GM18498 (cell line): ENCODE measurements around the gene TMEM30B.
"Not testable (repeated sequence)": the region's sequence is repeated elsewhere in the genome, so short reads cannot be mapped to it uniquely, and the experiment has no call there.

ENCODE experiments used
- ATAC-seq: cut with Tn5 transposase; IDR thresholded peaks from one replicate; pipeline ENCODE4 v1.9.1; 2021; ENCODE audit warnings: mild to moderate bottlenecking, moderate library complexity; ENCODE audit not compliant: unreplicated experiment

The TMEM30B gene, protein sequence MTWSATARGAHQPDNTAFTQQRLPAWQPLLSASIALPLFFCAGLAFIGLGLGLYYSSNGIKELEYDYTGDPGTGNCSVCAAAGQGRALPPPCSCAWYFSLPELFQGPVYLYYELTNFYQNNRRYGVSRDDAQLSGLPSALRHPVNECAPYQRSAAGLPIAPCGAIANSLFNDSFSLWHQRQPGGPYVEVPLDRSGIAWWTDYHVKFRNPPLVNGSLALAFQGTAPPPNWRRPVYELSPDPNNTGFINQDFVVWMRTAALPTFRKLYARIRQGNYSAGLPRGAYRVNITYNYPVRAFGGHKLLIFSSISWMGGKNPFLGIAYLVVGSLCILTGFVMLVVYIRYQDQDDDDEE

DNA sequence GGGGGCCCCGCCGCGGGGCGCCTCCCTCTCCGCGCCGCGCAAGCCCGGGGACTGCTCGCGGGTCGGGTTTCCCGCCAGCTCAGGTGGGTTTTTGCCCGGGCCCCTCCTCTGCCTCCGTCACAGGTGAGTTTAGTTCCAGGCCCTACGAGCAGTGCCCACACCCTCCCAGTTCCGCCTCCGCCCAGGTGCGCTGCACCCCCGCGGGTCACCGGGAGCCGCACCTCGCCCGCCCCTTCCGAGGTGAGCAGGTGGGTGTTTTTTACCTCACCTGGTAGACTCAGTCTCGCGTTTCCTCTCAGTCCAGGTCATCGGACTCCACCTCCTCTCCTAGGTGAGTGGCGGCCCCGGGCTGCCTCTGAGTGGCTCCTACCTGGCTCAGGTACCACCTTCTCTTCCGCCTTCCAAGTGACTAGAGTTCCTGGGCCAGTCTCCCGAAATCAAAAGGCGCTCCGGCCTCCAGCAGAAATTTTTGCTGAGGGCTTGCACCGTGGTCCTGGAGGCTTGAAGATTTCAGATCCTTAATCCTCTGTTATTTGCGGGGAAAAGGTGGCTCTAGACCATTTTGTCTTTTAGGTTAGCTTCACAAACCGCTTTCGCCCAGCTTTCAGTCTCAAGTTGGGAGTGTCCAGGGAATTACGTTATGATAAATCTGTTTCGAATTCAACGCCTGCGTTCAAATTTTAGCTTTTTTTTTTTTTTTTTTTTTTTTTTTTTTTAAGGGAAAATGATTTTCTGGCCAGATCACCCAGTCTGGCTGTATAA lies at the start of gene TMEM30B:
Gene TMEM30B, minus strand, starts transcription at position 153 of the 762 bp plus-strand sequence. CDS start 191 bp downstream, outside the sequence.
- no peak for ATAC-seq

DNA sequence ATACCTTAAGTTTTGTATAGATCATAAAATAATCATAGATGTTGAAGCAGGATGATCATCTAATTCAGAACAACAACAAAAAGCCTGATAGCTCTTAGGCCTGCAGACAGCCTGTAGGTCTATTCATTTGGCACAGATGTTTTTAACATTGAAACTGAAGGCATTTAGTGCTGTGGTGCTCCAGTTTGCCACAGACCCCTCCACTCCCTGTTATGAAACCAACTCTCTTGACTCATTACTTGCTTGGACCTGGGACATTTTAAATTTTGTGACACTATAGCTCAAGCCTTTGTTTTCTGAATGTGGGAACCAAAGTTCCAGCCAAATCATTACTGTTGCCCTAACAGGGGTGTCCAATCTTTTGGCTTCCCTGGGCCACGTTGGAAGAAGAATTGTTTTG lies 49.4 kb upstream of the TMEM30B start:
- ATAC-seq = peak; percentile 67

DNA sequence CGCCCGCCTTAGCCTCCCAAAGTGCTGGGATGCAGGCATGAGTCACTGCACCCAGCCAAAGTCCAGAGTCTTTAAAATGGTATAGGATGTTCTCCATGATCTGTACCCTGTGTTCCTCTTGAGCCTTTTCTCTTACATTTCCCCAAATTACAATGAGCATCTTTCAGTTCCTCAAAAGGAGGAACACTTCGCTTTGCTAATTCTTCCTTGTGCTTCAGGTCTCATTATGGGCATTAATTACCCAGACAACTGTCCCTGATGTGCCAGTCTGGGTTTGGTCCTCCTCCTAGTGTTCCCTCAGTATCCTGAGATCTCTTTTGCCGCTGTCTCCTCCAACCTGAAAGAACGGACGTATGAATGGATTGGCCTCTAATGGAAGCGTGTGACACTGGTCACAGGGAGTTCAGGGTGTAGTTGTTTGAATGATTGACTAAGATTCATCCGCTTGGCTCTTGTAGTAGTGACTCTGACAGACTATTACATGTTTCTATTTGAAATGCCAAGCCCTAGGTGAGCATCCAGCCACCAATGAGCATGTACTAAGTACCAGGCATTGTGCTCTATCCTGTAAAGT lies 48.4 kb upstream of the TMEM30B start:
- ATAC-seq = peak; percentile 68

DNA sequence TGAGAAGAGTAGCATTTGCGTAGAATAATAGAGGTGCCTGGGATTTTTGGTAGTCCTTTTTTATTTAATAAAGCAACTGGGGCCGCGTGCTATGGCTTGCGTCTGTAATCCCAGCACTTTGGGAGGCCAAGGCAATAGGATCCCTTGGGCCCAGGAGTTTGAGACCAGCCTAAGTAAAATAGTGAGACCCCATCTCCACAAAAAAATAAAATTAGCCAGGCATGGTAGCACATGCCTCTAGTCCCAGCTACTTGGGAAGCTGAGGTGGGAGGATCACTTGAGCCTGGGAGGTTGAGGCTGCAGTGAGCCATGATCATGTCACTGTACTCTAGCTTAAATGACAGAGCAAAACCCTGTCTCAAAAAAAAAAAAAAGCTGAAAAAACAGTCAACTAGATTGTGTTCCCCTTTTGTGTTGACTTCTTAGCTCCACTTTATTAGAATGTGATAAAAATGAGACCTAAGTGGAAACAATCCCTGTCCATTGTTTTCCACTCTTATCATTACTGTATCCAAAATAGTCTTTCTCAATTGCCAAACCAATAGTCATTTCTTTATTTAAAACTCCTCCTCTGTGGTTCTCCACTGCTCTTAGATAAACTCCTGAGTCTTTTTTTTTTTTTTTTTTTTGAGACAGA lies 47.6 kb upstream of the TMEM30B start:
- no peak for ATAC-seq

DNA sequence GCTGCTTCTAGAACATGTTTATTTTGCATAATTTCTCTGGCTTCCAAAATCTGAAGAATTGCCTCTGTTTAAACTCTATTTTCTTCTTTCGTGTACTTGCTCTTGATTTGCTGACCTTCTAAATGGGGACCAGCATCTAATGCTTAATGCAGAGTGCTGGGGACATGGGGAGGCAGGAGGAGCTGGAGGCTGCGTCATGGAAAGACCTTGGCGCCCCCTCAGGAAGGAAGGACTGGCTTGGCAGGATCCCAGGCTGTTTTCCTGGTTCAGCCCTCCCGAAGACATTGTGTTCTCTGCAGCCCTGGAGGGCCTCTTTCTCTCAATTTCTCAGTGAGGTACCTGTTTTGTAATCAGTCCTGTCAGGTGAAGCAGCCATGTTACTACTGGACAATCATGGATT lies 45.7 kb upstream of the TMEM30B start:
- ATAC-seq = no peak

DNA sequence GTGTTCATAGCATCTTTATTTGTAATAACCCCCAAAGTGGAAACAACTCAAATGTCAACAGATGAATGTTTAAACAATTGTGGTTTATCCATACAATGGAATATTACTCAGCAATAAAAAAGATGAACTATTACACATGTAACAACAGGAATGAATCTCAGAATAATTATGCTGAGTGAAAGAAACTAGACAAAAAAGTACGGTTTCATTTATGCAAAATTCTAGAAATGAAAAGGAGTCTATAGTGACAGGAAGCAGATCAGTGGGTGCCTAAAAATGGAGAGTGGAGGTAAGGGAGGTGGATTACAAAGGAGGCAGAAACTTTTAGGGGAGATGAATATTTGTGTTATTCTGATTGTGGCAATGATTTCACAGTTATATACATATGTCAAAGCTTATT lies 45.0 kb upstream of the TMEM30B start:
- ATAC-seq = no peak

DNA sequence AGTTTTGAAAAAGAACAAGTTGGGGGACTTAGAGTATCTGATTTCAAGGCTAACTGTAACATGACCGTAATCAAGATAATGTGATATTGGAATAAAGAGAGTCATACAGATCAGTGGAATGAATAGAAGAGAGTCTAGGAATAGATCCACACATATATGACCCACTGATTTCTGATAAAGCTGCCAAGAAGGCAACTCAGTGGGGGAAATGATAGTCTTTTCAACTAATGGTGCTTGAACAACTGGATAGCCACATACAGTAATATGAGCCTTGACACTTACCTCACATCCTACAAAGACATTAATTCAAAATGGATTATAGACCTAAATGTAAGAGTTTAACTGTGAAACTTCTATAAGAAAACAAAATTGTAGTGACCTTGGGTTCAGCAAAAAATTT lies 44.0 kb upstream of the TMEM30B start:
- no peak for ATAC-seq

DNA sequence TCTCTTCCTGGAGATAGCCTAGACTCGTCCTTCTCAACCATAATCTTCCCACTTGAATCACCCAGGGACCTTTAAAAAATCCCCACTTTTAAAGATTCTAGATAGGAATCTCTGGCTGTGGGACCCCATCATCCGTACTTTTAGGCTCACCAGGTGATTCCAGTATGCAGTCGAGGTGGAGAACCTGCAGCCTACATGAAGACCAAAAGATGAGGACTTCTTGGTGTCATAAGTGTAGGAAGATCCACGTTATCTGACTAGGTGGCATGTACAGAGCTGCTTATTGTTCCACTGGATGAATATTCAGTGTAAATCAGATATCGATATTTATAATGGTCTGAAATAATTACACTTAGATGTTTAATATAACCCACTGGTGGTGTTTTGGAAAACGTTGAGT lies 42.8 kb upstream of the TMEM30B start:
- no peak for ATAC-seq

DNA sequence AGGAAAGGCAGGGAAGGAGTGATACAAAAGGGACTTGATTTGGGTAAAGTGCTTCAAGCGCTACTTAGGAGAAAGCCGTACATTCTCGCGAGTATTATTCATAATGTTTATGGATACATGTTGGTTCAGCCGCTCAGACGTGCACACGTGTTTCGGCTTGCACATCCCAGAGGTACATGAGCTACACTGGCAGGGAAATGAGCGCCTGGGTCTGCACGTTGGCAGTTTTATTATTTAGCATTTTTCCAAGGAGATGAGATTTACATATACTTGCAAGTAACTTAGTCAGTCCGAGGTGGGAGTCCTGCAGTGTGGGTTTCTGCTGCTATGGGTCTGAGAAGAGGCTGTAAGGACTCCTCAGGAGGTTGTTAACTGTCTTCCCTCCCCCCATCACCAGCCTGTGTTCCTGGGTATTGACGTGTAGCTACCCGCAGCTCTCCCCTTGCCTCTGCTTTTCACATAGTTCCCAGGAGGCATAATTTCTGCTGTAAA lies 41.7 kb upstream of the TMEM30B start:
- ATAC-seq = no peak

DNA sequence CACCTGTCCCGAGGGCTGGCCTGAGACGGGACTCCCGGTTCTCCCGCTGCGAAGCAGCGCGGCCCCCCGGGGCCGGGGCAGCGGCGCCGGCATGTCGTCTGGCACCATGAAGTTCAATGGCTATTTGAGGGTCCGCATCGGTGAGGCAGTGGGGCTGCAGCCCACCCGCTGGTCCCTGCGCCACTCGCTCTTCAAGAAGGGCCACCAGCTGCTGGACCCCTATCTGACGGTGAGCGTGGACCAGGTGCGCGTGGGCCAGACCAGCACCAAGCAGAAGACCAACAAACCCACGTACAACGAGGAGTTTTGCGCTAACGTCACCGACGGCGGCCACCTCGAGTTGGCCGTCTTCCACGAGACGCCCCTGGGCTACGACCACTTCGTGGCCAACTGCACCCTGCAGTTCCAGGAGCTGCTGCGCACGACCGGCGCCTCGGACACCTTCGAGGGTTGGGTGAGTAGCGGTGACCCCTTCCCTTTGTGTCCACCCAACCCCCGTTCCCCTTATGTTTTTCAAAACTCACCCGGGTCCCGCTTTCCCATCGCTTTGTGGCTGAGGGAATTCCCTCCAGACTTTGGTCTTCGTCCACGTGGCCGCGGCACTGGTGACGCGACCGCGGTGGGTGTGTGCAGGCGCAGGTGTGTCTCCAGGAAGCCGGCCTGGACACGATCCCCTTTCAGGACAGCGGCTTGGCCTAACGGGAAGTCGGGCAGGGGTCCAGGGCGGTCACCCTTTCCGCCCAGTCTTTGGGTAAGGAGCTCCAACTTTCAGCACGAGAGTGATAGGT lies 41.1 kb upstream of the TMEM30B start:
- ATAC-seq = peak; percentile 24

DNA sequence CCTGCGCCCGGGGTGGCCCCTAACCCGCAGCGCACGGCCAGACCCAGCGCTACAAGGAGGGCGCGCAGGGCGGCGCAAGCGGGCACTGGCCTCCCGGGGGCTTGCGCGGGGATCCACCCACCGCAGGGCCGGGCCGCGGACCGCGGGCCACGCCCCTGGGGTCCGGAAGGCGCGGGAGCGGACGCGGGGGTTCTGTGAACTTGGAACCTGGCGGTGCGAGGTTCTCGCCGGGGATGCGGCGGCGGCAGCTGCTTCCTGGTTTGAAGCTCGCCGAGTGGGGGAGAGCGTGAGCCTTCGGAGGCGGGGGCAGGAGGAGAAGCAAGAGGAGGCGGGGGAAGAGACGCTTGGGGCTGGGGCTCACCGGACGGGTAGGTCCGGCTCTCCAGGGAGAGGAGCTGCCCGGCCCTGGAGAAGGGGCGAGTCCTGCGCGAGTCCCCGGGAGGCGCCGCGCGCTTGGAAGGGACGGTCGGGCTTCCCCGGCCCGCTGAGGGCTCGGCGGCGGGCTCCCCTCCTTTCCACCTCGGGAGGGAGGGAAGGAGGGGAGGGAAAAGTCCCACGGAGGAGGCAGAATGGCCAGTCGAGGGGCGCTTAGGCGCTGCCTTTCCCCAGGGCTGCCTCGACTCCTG lies 40.4 kb upstream of the TMEM30B start, which contains the start of gene PRKCH:
Gene PRKCH, plus strand, starts transcription at position 195 of the 626 bp plus-strand sequence. CDS start 523 bp downstream, outside the sequence.
- peak; percentile 84 for ATAC-seq

DNA sequence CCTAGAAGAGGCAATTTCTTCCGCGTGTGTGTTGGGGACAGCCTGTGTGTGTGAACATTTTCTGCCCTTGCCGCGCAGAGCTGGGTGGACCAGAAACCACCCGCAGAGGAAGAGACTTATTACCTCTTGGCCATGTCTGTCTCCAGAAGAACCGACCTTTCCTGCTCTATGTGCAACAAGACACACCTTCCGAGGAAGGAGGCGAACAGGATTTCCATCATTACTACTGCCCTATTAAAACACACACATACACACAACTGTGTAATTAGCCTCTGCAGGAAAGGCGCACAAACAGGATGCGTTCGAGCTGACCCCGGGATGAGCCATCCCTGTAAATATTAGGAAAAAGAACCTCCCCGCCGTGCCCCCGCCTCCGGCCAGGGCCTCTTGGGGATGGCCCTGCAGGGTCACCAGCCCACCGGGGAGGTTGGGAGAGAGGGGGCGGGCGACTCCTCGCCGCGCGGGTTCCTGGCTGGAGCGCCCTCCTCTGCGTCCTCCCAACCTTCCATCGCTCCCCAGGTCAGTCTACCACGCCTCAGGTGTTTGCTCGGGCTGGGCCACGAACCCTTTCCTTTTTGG lies 39.8 kb upstream of the TMEM30B start:
- ATAC-seq = no peak

DNA sequence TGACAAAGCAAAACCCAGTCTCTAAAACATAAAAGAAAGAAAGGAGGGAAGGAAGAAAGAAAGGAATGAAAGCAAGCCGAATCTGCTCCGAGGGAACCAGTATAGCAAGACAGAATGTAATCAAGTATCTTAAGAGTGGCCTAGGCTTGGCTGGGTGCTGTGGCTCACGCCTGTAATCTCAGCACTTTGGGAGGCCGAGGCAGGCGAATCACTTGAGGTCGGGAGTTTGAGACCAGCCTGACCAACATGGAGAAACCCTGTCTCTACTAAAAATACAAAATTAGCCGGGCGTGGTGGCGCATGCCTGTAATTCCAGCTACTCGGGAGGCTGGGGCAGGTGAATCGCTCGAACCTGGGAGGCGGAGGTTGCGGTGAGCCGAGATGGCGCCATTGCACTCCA lies 39.0 kb upstream of the TMEM30B start:
- not testable (repeated sequence) for ATAC-seq

DNA sequence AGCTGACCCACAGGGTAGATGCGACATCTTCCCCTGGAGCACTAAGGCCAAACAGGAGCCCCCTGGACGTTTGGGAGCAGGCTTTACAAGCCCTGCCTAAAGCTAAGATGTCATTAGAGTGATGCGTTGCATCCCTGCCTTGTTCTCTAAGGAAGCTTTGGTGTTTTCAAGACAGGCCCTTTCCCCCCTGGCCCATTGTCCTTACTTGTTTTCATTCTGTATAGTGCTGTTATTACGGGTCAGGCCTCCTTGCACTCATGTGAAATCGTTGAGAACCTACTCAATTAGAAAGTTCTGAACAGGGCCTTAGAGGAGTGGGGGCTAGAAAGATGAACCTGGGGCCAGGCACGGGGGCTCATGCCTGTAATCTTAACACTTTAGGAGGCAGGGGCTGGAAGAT lies 38.6 kb upstream of the TMEM30B start:
- no peak for ATAC-seq

DNA sequence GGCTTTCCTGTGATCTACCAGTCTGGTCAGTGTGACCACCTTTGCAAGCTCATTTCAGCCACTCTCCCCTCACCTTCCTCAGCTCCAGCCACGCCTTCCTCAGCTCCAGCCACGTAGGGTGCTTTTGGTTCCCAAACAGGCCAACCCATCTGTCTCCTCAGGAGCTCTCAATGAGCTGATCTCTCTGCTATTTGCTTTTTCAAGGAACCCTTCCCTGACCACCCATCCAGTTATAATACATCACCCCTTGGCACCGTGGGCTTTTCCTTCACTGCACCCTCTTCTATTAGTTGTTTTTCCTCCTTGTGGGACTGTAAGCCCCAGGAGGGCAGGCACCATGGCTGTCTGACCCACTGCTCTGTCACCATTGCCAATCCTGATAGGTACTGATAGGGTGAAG lies 37.9 kb upstream of the TMEM30B start:
- ATAC-seq = no peak

DNA sequence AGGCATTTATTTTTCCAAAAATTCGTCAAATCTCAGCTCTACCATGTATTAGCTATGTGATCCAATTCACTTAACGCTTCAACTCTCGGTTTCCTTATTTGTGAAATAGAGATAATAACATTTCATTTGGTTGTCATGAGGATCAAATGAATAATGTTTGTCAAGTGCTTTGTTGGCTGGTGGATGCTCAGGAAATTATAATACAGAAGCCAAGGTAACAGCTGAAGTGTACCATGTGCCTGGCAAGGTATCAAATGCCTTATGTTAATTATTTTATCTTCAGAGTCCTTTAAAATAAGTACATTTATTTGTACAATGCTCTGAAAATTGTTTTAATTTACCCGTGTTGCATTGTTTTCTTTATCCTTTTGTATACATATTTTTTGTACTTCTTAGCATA lies 34.2 kb upstream of the TMEM30B start:
- ATAC-seq = no peak

DNA sequence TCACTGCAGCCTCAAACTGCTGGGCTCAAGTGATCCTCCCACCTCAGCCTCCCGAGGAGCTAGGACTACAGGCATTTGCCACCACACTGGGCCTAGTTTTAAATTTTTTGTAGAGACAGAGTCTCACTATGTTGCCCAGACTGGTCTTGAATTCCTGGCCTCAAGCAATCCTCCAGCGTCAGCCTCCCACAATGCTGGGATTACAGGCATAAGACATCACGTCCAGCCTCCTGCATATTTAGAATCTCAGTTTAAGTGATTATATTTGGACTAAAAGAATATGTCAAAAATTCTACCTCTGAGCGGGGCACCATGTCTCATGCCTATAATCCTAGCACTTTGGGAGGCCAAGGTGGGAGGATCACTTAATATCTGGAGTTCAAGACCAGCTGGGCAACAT lies 27.6 kb upstream of the TMEM30B start:
- ATAC-seq = not testable (repeated sequence)

DNA sequence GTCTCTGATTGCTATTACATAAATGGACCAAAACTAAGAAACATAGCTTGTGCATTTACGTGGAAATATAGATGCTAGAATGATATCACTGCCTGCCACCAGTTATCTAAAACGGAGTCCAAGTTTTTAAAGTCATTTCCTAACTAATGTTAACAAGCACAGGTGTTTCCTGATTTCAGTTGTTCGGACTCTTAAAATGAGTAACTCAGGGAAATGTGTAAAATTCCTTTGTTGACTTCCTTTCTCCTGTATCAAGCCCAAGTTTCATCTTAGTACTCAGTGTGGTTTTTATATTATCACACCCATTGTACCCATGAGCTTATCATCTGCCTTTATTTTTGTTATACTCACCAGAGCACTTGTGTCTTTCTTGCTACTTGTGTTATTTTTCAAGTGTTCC lies 27.1 kb upstream of the TMEM30B start:
- no peak for ATAC-seq

DNA sequence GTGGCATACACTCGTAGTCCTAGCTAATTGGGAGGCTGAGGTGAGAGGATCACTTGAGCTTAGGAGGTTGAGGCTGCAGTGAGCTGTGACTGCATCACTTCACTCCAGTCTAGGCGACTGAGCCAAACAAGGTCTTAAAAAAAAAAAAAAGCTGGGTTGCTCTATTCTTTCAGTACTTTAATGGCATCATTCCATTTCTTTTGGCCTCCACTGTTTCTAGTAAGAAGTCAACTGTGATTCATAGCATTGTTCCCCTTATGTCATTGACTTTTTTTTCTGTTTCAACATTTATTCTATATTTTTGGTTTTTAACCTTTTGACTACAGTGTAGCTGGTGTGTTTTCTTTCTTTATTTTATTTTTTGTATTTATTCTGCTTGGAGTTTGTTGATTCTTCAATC lies 23.6 kb upstream of the TMEM30B start:
- no peak for ATAC-seq

DNA sequence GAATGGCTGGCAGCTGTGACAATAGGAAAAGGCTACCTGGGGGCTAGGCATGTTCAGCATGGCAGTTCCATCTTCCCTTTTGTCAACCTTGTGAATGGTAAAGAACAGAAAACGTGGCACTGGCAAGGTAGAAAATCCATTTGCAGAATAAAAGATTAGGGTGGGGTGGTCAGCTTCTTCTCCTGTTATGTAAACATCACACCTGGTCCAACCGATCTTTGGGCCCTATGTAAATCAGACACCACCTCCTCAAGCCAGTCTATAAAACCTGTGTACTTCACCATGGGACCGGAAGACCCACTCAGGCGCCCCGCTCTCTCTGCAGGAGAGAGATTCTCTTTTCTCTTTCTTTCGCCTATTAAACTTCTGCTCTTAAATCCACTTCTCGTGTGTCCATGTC lies 19.6 kb upstream of the TMEM30B start:
- ATAC-seq = no peak
